Right lobe of liver (tissue), 6 donors: ENCODE data around the gene PSKH1. TPM values are rescaled to one million over a fixed set of nuclear protein-coding genes. Genes with fewer than 3 reads are reported as not detected.
A peak's percentile ranks its signal among the peaks of the same experiment; 100 is the strongest.

ENCODE experiments used
- ATAC-seq, 4 donors: fragments of 200-7000 bp; cut with Tn5 transposase; one replicate each; pipeline ENCODE4 v1.9.1; 2020; ENCODE audit warnings: mild to moderate bottlenecking in 4 of 4, moderate library complexity in 4 of 4
- DNase-seq, 3 donors: peaks; one replicate each; pipeline ENCODE4 v3.0.0-alpha.2; 2020
- H3K27ac ChIP-seq, 3 donors: fragments of 200-600 bp; one replicate each; pipeline ENCODE4 v1.8.0; 2022
- H3K27me3 ChIP-seq, 2 donors: fragments of 200-600 bp; one replicate each; pipeline ENCODE4 v1.8.0; 2022
- H3K36me3 ChIP-seq, 4 donors: fragments of 200-600 bp; sonication (generic) in 1 of 4; one replicate each; pipeline versions ENCODE4 v1.5.1 to v1.8.0; 2017 to 2022; ENCODE audit warnings: control low read depth in 1 of 4
- H3K4me1 ChIP-seq, 4 donors: fragments of 200-600 bp; sonication (generic) in 1 of 4; one replicate each; pipeline versions ENCODE4 v1.5.1 to v1.8.0; 2017 to 2022; ENCODE audit warnings: control low read depth in 1 of 4
- H3K4me3 ChIP-seq, 3 donors: fragments of 200-600 bp; one replicate each; pipeline ENCODE4 v1.8.0; 2022
- H3K9me3 ChIP-seq, 4 donors: fragments of 200-600 bp; sonication (generic) in 1 of 4; one replicate each; pipeline versions ENCODE4 v1.5.1 to v1.8.0; 2017 to 2022; ENCODE audit warnings: control low read depth in 1 of 4
- CTCF ChIP-seq, 4 donors: fragments of 200-600 bp in 3 of 4; fragments of 450-650 bp in 1 of 4; IDR thresholded peaks; one replicate each; pipeline versions ENCODE4 v1.5.1 to v1.8.0; 2016 to 2022; ENCODE audit warnings: antibody characterized with exemption in 4 of 4, mild to moderate bottlenecking in 2 of 4
- POLR2A ChIP-seq: fragments of 450-650 bp; IDR thresholded peaks from one replicate; pipeline ENCODE4 v1.6.1; 2017; ENCODE audit warnings: antibody characterized with exemption, mild to moderate bottlenecking
- WGBS: methylation state at CpG from one replicate; pipeline ENCODE4 v1.1.6; 2018; ENCODE audit warnings: low coverage, low lambda C conversion rate; ENCODE audit not compliant: insufficient coverage; ENCODE audit errors: missing lambda C conversion rate; 5-methylcytosine and 5-hydroxymethylcytosine counted together
- intact Hi-C, 2 donors: fragments of 100-400 bp; cut with DNase I; formaldehyde crosslinking; loops; one replicate each; pipeline versions ENCODE4 v1.11.2 to v1.14.1; 2022
- total RNA-seq, 6 experiments: library from RNA; depleted of rRNA in 2 of 6; stranded (reverse); fragments of >200 nt in 2 of 6; fragmentation: NEBNext Ultra II Directional in 3 of 6; extraction: Animal tissue kit (Norgen Biotek cat#: 25700) in 3 of 6; gene quantifications; one replicate each; pipeline versions ENCODE4 v1.1.0 to v1.2.4, GENCODE V29; 2016 to 2023
- donor health status: DM: no; HTN: yes; CAD: no.
- donor health status: DM: no; HTN: no; CAD: no.
- donor health status: DM: no; HTN: no; CAD: no.
- donor health status: DM: no; HTN: yes; CAD: no.
- donor health status: DM: no; HTN: yes; CAD: no.

The PSKH1 gene
- total RNA-seq, 6 experiments from 2014 or later, result 6.7 to 22.6 (median 13.2) TPM

- Histone ChIP-seq H3K27me3 (no peaks in the 10 kb centered on the region), H3K27ac (peak overlapping the region; percentile 89 to 92 (median 90)), H3K36me3 (no peaks in the 10 kb centered on the region), H3K4me3 (peak overlapping the region; percentile 85 to 100 (median 96)), H3K9me3 (no peaks in the 10 kb centered on the region), H3K4me1 (peaks cover 0 to 44% (median 12%) of the 10 kb centered on the region in 4 donors)
- WGBS, result 6% methylated on average over 2 of the region's 2 CpGs
- TF ChIP-seq POLR2A, result no peak
- no peak for TF ChIP-seq CTCF (IDR thresholded peaks at IDR 0.05)
- intact Hi-C loops, result no loop called here
- no peak for ATAC-seq
- DNase-seq, result no peak
Measured at GRCh38 chr16:67846063-67846319, 47.1 kb upstream of the PSKH1 start.

- TF ChIP-seq POLR2A (peak; percentile 65), CTCF (IDR thresholded peaks at IDR 0.05) (peak in 1 of 4 donors; percentile 8)
- Histone ChIP-seq H3K27me3 (no peaks in the 10 kb centered on the region), H3K9me3 (no peaks in the 10 kb centered on the region), H3K4me1 (peaks cover 0 to 41% (median 12%) of the 10 kb centered on the region in 4 donors), H3K36me3 (no peaks in the 10 kb centered on the region), H3K27ac (peak within 1 kb of the TSS; percentile 89 to 92 (median 90)), H3K4me3 (peak within 1 kb of the TSS; percentile 85 to 100 (median 96))
- WGBS, result 0% methylated on average over 1 of the region's 57 CpGs
- DNase-seq (peak; percentile 96 to 97 (median 97)), ATAC-seq (peak; percentile 81 to 89 (median 84))
- intact Hi-C loops, result no loop called here
Measured at GRCh38 chr16:67846320-67847063, 46.6 kb upstream of the PSKH1 start, which contains the start of gene NUTF2. Gene NUTF2 (plus strand): TSS chr16:67846933. CDS start chr16:67865131, 18,198 bp downstream.

GRCh38 chr16:67847064-67847861 lies 45.8 kb upstream of the PSKH1 start, which contains the start of gene CENPT:
Gene CENPT (minus strand): TSS chr16:67847693. CDS start chr16:67833859, 13,834 bp downstream.
- H3K27me3 ChIP-seq, result no peaks in the 10 kb centered on the region
- WGBS, result 0% methylated on average over 13 of the region's 62 CpGs
- DNase-seq (peak in 2 of 3 donors; percentile 60 to 76), ATAC-seq (peak; percentile 49 to 62 (median 54))
- H3K9me3 ChIP-seq, result no peaks in the 10 kb centered on the region
- TF ChIP-seq CTCF (IDR thresholded peaks at IDR 0.05), result peak in 1 of 4 donors; percentile 14
- TF ChIP-seq POLR2A, result no peak
- intact Hi-C loops, result no loop called here
- H3K36me3 ChIP-seq, result no peaks in the 10 kb centered on the region
- peak within 1 kb of the TSS; percentile 85 to 100 (median 96) for H3K4me3 ChIP-seq
- peak within 1 kb of the TSS; percentile 89 to 92 (median 90) for H3K27ac ChIP-seq
- H3K4me1 ChIP-seq, result peaks cover 0 to 40% (median 12%) of the 10 kb centered on the region in 4 donors

- Histone ChIP-seq H3K4me1 (peaks cover 0 to 38% (median 12%) of the 10 kb centered on the region in 4 donors), H3K27ac (no peak overlapping the region), H3K27me3 (no peaks in the 10 kb centered on the region), H3K4me3 (peak overlapping the region in 1 of 3 donors; percentile 96), H3K9me3 (no peaks in the 10 kb centered on the region), H3K36me3 (no peaks in the 10 kb centered on the region)
- TF ChIP-seq POLR2A (no peak), CTCF (IDR thresholded peaks at IDR 0.05) (no peak)
- intact Hi-C loops, result no loop called here
- ATAC-seq (no peak), DNase-seq (no peak)
- WGBS, result 79% methylated on average over 11 of the region's 11 CpGs
Measured at GRCh38 chr16:67848118-67848517, 44.9 kb upstream of the PSKH1 start.
